IMR-90 (cell line): ENCODE data around the gene IFT74. TPM values are rescaled to one million over a fixed set of nuclear protein-coding genes. Genes with fewer than 3 reads are reported as not detected.
A peak's percentile ranks its signal among the peaks of the same experiment; 100 is the strongest.

Experiments
- ATAC-seq: fragments of 200-7000 bp; cut with Tn5 transposase; 2 replicates; pipeline ENCODE4 v1.9.1; 2020; ENCODE audit warnings: low read depth, mild to moderate bottlenecking, moderate library complexity
- BruUV-seq: library from RNA; stranded (reverse); fragments of 400-500 nt; replicated peaks from 2 replicates; lab custom pipeline; 2021; lab: Mats Ljungman, UMichigan
- CTCF ChIA-PET: fragments of 300-600 bp; formaldehyde crosslinking; extraction: SDS; loops from one replicate; lab custom pipeline; 2021; ENCODE audit warnings: antibody characterized with exemption; lab: Yijun Ruan, JAX
- POLR2A ChIA-PET: fragments of 300-600 bp; sonication (Branson Sonifier 250); formaldehyde crosslinking; loops from one replicate; lab custom pipeline; 2022; ENCODE audit warnings: antibody characterized with exemption; ENCODE audit not compliant: unreplicated experiment; lab: Charles Lee
- DNase-seq: peaks from one replicate; pipeline ENCODE4 v3.0.0; 2013
- H2AFZ ChIP-seq: replicated peaks from 2 replicates; pipeline ENCODE3; 2013; ENCODE audit warnings: low read length, mild to moderate bottlenecking; ENCODE audit not compliant: poor library complexity
- H2AK5ac ChIP-seq: 2 replicates; pipeline ENCODE4 v1.6.1; 2013; ENCODE audit warnings: low read depth, low read length, inconsistent platforms
- H2AK9ac ChIP-seq: replicated peaks from 2 replicates; pipeline ENCODE3; 2013; ENCODE audit warnings: mild to moderate bottlenecking, low read depth, low read length, moderate library complexity; ENCODE audit not compliant: poor library complexity
- H2BK120ac ChIP-seq: 2 replicates; pipeline ENCODE4 v1.6.1; 2013; ENCODE audit warnings: low read depth, low read length, inconsistent platforms
- H2BK15ac ChIP-seq: 3 replicates; pipeline ENCODE4 v1.6.1; 2013; ENCODE audit warnings: low read depth, low read length, inconsistent platforms
- H2BK20ac ChIP-seq: 2 replicates; pipeline ENCODE4 v1.6.1; 2013; ENCODE audit warnings: low read depth, mild to moderate bottlenecking, inconsistent platforms, low read length, moderate library complexity
- H2BK5ac ChIP-seq: 2 replicates; pipeline ENCODE4 v1.6.1; 2013; ENCODE audit warnings: mild to moderate bottlenecking, low read depth, low read length, inconsistent platforms; ENCODE audit not compliant: poor library complexity, severe bottlenecking
- H3K14ac ChIP-seq: replicated peaks from 2 replicates; pipeline ENCODE4 v1.6.1; 2013; ENCODE audit warnings: low read depth, low read length, inconsistent platforms
- H3K18ac ChIP-seq: 2 replicates; pipeline ENCODE4 v1.6.1; 2013; ENCODE audit warnings: low read depth, low read length, control low read depth
- H3K23ac ChIP-seq: 2 replicates; pipeline ENCODE4 v1.6.1; 2013; ENCODE audit warnings: low read depth, low read length, inconsistent platforms
- H3K27ac ChIP-seq: 2 replicates; pipeline ENCODE4 v1.5.1; 2013; ENCODE audit warnings: mild to moderate bottlenecking, control low read depth, low read length; ENCODE audit not compliant: insufficient read depth
- H3K27me3 ChIP-seq: 2 replicates; pipeline ENCODE4 v1.6.1; 2013; ENCODE audit warnings: low read length; ENCODE audit not compliant: control insufficient read depth, insufficient read depth
- H3K36me3 ChIP-seq: 2 replicates; pipeline ENCODE4 v1.6.1; 2013; ENCODE audit warnings: low read length, mixed read lengths; ENCODE audit not compliant: control insufficient read depth, insufficient read depth
- H3K4ac ChIP-seq: 2 replicates; pipeline ENCODE4 v1.6.1; 2013; ENCODE audit warnings: low read depth, low read length, inconsistent platforms
- H3K4me1 ChIP-seq: 2 replicates; pipeline ENCODE4 v1.6.1; 2013; ENCODE audit warnings: low read length, mixed read lengths; ENCODE audit not compliant: control insufficient read depth, insufficient read depth
- H3K4me2 ChIP-seq: 2 replicates; pipeline ENCODE4 v1.6.1; 2013; ENCODE audit warnings: low read depth, mild to moderate bottlenecking, control low read depth, low read length, moderate library complexity
- H3K4me3 ChIP-seq: 2 replicates; pipeline ENCODE4 v1.5.1; 2013; ENCODE audit warnings: low read depth, mild to moderate bottlenecking, control low read depth, low read length, moderate library complexity; ENCODE audit not compliant: insufficient read depth
- H3K56ac ChIP-seq: 2 replicates; pipeline ENCODE4 v1.6.1; 2013; ENCODE audit warnings: low read length, inconsistent platforms; ENCODE audit not compliant: insufficient read depth; ENCODE audit errors: extremely low read depth
- H3K79me1 ChIP-seq, 2 experiments: 2 replicates each; pipeline ENCODE4 v1.6.1; 2013; ENCODE audit warnings: low read length in 2 of 2, inconsistent platforms in 1 of 2, low read depth in 1 of 2
- H3K9ac ChIP-seq: 2 replicates; pipeline ENCODE4 v1.6.1; 2013; ENCODE audit warnings: low read depth, low read length, control low read depth
- H3K9me1 ChIP-seq: 2 replicates; pipeline ENCODE4 v1.6.1; 2013; ENCODE audit warnings: low read length, inconsistent platforms; ENCODE audit not compliant: insufficient read depth
- H3K9me3 ChIP-seq: 2 replicates; pipeline ENCODE4 v1.6.1; 2013; ENCODE audit warnings: low read length; ENCODE audit not compliant: control insufficient read depth, insufficient read depth
- H4K20me1 ChIP-seq: 2 replicates; pipeline ENCODE4 v1.6.1; 2013; ENCODE audit warnings: low read length, inconsistent platforms; ENCODE audit not compliant: insufficient read depth
- H4K5ac ChIP-seq: 2 replicates; pipeline ENCODE4 v1.6.1; 2013; ENCODE audit warnings: mild to moderate bottlenecking, low read depth, low read length, control low read depth
- H4K8ac ChIP-seq, 2 experiments: 2 replicates each; pipeline ENCODE4 v1.6.1; 2013; ENCODE audit warnings: low read depth in 2 of 2, low read length in 2 of 2, control low read depth in 1 of 2, inconsistent platforms in 1 of 2
- H4K91ac ChIP-seq: 2 replicates; pipeline ENCODE4 v1.6.1; 2013; ENCODE audit warnings: low read depth, low read length, inconsistent platforms; ENCODE audit not compliant: insufficient read depth
- BHLHE40 ChIP-seq: fragments of 150-350 bp; IDR thresholded peaks from 2 replicates; pipeline ENCODE4 v1.6.1; 2016; ENCODE audit warnings: mild to moderate bottlenecking, low read depth, low read length
- ELK1 ChIP-seq: fragments of 150-350 bp; IDR thresholded peaks from 2 replicates; pipeline ENCODE4 v1.6.1; 2016; ENCODE audit warnings: low read depth, mild to moderate bottlenecking, low read length, moderate library complexity, borderline replicate concordance
- MAFK ChIP-seq: IDR thresholded peaks from 2 replicates; pipeline ENCODE4 v1.6.1; 2012; ENCODE audit warnings: low read depth, low read length, improper control_type of control experiment
- WGBS, 2 experiments: methylation state at CpG; one replicate each; pipeline versions ENCODE4 v1.1.5 to v1.1.7; 2013; ENCODE audit warnings: missing lambda C conversion rate in 2 of 2; ENCODE audit not compliant: insufficient read length in 1 of 2; ENCODE audit errors: extremely low coverage in 2 of 2; 5-methylcytosine and 5-hydroxymethylcytosine counted together
- dilution Hi-C: fragments of 300-500 bp; cut with HindIII; formaldehyde crosslinking; loops from one replicate; pipeline ENCODE4 v1.14.3; 2018; ENCODE audit warnings: low sequenced_read_pairs; ENCODE audit not compliant: unreplicated experiment
- in situ Hi-C: fragments of 300-500 bp; cut with MboI; formaldehyde crosslinking; loops from 3 replicates; pipeline ENCODE4 v1.14.3; 2019; ENCODE audit warnings: low sequenced_read_pairs, inconsistent platforms, mixed read lengths
- intact Hi-C: fragments of 100-400 bp; cut with micrococcal nuclease; formaldehyde crosslinking; loops from 2 replicates; pipeline ENCODE4 v1.10.0; 2022
- polyA plus RNA-seq, 3 experiments: library from polyadenylated mRNA; depleted of rRNA; stranded (reverse); fragments of >200 nt; gene quantifications; 2 replicates each; pipeline ENCODE4 v1.2.3, GENCODE V29; 2012; ENCODE audit warnings: low replicate concordance in 1 of 3
- total RNA-seq: library from RNA; depleted of rRNA; stranded (reverse); fragments of >200 nt; gene quantifications from 2 replicates; pipeline ENCODE4 v1.2.3, GENCODE V29; 2012

Gene IFT74
- total and polyA plus RNA-seq, 2 of the 4 experiments (the other 2 are of a cell fraction), result 4.6 to 12.2 TPM

- H3K18ac ChIP-seq, result peak overlapping the region; percentile 92
- peaks cover 23% of the 10 kb centered on the region for H3K4me1 ChIP-seq
- no peak overlapping the region for H3K4me2 ChIP-seq
- H3K9me3 ChIP-seq, result no peaks in the 10 kb centered on the region
- no TSS peak for BruUV-seq
- H2BK20ac ChIP-seq, result peak overlapping the region; percentile 91
- H3K4me3 ChIP-seq, result no peak overlapping the region
- H3K9ac ChIP-seq, result peak overlapping the region; percentile 21; the same call in 1 of the 2 replicates
- H3K27me3 ChIP-seq, result no peaks in the 10 kb centered on the region
- H3K23ac ChIP-seq, result peak overlapping the region; percentile 31
- ATAC-seq (no peak), DNase-seq (no peak)
- TF ChIP-seq MAFK, result peak; percentile 77
- TF ChIP-seq ELK1, result no peak
- no peak for TF ChIP-seq BHLHE40
- peak overlapping the region; percentile 83 for H2AK5ac ChIP-seq
- H3K79me1 ChIP-seq, result no peaks in the 10 kb centered on the region; a peak in 1 of 4 replicates
- dilution Hi-C loops, result no loop called here
- H2AK9ac ChIP-seq, result no peak overlapping the region
- 88% methylated on average over 3 of the region's 4 CpGs; no CpG with 5 or more reads in 1 of the 2 experiments for WGBS, 2 experiments
- H2BK5ac ChIP-seq, result peak overlapping the region; percentile 100
- H2BK120ac ChIP-seq, result peak overlapping the region; percentile 87
- peak overlapping the region; percentile 30 for H3K14ac ChIP-seq
- peak overlapping the region; percentile 78 for H3K56ac ChIP-seq
- peak overlapping the region; percentile 90 to 92 for H4K8ac ChIP-seq
- POLR2A ChIA-PET, result interaction anchor here (1.2 kb wide), 1 partner anchor 22 kb away, joined by 3 read pairs; no protein-coding TSS in a partner anchor
- intact Hi-C loops, result loop anchor here (5.0 to 10.0 kb wide), 2 partner anchors 145 to 188 kb away; partner anchors contain the start of gene PLAA
- peak overlapping the region; percentile 93 for H3K27ac ChIP-seq
- in situ Hi-C loops, result no loop called here
- no peaks in the 10 kb centered on the region for H4K20me1 ChIP-seq
- peak overlapping the region; percentile 83 for H3K4ac ChIP-seq
- no peaks in the 10 kb centered on the region for H3K36me3 ChIP-seq
- H2BK15ac ChIP-seq, result peak overlapping the region; percentile 91
- peak overlapping the region; percentile 93 for H4K5ac ChIP-seq
- no peaks in the 10 kb centered on the region for H3K9me1 ChIP-seq
- H2AFZ ChIP-seq, result no peak overlapping the region
- peak overlapping the region; percentile 83 for H4K91ac ChIP-seq
- CTCF ChIA-PET, result interaction anchor here (1.0 kb wide), 1 partner anchor 14 kb away, joined by 3 read pairs; no protein-coding TSS in a partner anchor
These were observed 133.5 kb downstream of the IFT74 start for GRCh38 chr9:27089706-27090105.
